Activated CD8-positive, alpha-beta memory T cell treated with anti-CD3 and anti-CD28 coated beads, Interleukin-2, amount 50 U/mL, for 4 hours (primary cell): ENCODE data around the gene PTBP3.
"Not testable (repeated sequence)": the region's sequence is repeated elsewhere in the genome, so short reads cannot be mapped to it uniquely, and the experiment has no call there.

ENCODE experiments used
- DNase-seq: peaks from one replicate; pipeline ENCODE4 v3.0.0-alpha.2; 2020

The PTBP3 gene

DNA sequence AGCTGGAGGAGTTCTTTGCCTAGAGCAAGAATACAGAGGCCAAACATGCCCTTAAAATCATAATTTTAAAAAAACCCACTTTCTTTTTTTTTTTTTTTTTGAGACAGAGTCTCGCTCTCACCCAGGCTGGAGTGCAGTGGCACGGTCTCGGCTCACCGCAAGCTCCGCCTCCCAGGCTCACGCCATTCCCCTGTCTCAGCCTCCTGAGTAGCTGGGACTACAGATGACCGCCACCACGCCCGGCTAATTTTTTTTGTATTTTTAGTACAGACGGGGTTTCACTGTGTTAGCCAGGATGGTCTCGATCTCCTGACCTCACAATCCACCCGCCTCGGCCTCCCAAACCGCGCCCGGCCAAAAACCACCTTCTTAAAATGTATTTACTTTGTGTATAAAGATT lies 66.3 kb downstream of the PTBP3 start:
- not testable (repeated sequence) for DNase-seq

DNA sequence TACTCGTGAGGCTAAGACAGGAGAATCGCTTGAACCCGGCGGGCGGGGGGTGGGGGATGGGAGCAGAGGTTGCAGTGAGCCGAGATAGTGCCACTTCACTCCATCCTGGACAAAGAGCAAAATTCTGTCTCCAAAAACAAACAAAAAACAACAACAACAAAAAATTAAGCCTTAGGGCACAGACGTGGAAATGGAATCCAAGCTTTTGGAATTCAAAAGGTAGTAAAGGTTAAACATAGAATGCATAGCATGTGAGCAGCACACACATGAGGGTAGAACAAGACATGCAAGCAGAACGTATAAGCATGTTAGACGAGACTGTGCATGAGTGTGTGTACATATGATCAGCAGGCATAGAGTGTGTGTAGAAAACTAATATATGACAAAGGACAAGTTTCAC lies 68.0 kb downstream of the PTBP3 start:
- DNase-seq, result no peak

DNA sequence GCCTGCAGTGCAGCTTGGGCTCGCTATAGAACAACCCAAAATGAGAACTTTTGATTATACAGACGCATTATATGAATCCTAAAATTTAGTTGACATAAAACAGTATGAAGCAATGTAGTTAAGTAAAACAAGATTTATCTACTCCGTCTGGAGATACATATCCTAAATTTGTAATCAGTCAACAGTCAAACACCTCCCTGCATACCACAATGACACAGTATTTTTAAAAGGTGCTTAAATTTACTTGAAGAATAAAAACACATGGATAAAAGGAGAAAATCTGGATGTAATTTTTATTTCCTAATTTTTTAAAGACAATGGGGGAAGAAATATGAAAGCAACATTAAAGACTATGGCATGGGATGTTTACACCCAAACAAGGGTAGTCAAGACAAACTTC lies 70.8 kb downstream of the PTBP3 start:
- no peak for DNase-seq

DNA sequence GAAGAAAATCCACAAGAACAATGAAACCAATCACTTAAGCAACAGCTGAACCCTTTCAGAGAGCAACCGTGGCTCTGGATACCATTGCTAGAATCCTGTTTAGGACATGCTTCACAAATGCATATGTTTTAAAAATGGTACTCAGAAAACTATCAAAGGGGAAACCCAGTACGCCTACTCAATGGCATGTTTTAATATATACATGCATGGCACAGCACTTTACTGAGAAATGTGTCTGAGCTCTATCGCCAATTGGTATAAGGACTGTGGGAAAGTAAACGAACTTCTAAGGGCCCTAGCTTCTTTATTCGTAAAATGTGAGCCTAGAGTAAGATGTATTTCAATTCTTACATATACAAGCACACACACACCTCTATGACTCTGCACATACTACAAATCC lies 72.3 kb downstream of the PTBP3 start:
- DNase-seq, result no peak

DNA sequence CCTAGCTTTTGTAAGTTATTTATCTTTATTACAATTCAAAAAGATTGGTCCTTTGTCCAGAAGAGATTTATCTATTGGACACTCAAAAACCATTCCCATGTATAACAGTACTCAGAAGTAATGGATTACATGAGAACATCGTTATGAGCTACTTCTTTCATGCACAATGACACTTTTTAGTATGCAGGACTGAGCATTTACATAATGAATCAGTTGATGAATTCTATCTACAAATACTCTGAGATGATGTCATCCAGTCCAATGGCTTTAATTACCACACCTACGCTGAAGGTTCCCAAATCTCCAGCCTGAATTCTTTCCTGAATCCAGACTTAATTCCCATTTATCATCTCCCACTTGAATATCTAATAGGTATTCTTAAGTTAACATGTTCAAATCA lies 75.3 kb downstream of the PTBP3 start:
- no peak for DNase-seq

DNA sequence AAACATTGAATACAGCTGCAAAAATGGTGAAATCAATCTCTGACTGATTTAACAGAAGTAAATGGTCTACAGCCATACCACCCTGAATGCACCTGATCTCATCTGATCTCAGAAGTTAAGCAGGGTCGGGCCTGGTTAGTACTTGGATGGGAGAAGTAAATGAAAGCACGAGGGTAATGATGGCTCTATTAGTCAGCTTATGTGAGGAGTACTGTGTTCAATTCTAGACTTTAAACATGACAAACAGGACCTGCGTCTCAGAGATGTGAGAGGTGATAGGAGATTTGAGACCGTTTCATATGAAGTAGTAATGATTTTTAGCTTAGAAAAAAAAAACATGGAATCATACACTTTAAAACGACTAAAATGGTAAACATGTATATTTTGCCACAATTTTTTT lies 81.2 kb downstream of the PTBP3 start:
- DNase-seq, result no peak

DNA sequence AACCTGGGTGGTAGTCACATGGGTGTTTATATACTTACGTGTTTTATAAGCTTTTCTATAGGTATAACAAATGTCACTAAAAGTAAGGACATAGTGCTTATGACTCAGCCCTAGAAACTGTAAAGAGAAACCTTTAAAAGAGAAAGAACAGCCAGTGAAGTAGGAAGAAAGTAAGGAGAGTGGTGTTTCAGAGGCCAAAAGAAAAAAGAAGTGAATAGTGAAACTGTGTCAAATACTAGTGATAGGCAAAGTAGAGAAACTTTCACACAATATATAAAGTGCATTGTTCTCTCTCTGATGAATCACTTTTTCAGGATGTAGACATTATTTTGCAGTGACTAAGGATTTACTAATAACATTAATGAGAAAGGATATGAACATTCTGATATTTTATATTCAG lies 84.1 kb downstream of the PTBP3 start:
- no peak for DNase-seq

DNA sequence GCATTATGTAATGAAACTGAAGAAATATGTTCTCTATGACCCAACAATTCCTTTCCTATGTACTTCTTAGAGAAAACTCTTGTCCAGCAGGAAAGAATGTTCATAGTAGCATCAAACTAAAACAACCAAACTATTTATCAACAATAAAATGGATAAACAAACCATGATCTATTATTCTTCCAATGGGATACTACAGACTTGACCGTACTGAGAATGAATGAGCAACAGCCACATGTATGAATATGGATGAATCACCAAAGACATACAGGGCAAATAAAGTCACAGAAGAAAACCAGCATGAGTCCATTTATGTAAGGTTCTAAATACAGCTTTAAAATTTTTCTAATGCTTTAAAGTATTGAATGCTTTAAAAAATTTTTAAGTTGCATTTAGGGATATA lies 84.7 kb downstream of the PTBP3 start:
- DNase-seq, result no peak

DNA sequence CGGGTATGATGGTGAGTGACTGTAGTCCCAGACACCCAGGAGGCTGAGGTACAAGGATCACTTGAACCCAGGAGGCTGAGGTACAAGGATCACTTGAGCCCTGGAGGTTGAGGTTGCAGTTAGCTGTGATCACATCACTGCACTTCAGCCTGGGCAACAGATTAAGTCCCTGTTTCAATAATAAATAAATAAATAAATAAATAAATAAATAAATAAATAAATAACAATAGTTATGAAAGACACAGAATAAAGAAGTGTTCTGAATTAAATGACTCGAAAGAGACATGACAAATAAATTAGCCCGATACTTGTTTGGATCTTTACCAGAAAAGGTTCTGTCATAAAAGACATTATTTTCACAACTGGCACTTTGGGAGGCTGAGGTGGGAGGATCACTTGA lies 86.3 kb downstream of the PTBP3 start:
- no peak for DNase-seq

DNA sequence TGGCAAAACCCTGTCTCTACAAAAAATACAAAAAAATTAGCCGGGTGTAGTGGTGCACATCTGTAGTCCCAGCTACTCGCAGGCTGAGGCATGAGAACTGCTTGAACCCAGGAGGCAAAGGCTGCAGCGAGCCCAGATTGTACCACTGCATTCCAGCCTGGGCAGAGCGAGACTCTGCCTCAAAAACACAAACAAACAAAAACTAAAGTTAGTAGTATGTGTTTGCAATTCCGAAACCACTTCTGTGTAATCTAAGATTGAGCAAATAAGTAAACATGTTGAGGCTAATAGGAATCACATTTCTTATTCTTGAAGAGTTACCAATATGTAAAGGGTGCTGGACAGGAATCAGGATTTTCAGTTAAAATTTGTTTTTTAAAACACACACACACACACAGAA lies 88.3 kb downstream of the PTBP3 start:
- no peak for DNase-seq

DNA sequence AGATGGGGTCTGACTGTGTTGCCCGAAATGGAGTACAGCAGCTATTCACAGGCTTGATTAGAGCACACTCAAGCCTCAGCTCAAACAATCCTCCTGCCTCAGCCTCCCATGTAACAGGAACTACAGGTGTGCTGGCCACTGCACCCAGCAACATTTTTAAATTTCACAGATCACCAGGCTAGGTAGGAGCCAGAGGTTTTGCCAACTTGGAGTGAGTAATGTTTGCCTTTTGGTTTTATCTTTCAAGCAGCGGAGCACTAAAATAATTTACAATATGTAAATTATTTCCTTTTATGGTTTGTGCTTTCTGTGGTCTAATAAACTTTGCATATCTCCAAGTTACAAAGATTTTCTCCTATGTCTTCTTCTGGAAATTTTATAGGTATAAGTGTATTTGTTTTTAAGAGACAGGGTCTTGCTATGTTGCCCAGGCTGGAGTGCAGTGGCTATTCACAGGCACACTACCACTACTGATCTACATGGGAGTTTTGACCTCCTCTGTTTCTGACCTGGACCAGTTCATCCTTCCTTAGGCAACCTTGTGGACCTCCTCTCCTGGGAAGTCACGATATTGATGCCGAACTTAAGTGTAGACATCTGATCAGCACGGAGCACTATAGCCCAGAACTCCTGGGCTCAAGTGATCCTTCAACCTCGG lies 91.1 kb downstream of the PTBP3 start:
- DNase-seq, result no peak

DNA sequence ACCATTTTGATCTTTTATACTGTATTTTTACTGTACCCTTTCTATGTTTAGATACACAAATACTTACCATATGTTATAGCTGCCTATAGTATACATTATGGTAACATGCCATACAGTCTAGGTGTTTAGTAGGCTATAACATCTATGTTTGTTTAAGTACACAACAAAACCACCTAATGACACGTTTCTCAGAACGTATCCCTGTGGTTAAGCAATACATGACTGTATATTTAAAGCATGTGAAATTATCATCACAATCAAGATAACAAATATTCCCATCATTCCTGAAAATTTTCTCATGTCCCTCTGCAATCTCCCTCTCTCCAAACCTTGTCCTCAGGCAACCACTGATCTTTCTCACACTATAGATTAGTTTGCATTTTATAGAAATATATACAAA lies 91.9 kb downstream of the PTBP3 start:
- no peak for DNase-seq

DNA sequence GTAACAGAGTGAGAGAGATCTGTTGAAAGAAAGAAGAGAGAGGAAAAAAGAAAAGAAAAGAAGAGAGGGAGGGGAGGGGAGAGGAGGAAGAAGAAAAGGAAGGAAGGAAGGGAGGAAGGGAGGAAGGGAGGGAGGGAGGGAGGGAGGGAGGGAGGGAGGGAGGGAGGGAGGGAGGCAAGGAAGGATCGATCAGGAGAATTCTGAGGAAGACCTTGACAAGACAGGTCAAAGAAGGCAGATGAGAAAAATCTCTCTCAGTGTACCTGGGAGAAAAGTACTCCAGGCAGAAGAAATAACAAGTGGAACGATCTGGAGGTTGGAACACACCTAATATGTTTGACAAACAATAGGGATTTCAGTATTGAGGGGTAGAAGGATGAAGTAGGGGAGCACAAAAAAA lies 93.7 kb downstream of the PTBP3 start:
- no peak for DNase-seq

DNA sequence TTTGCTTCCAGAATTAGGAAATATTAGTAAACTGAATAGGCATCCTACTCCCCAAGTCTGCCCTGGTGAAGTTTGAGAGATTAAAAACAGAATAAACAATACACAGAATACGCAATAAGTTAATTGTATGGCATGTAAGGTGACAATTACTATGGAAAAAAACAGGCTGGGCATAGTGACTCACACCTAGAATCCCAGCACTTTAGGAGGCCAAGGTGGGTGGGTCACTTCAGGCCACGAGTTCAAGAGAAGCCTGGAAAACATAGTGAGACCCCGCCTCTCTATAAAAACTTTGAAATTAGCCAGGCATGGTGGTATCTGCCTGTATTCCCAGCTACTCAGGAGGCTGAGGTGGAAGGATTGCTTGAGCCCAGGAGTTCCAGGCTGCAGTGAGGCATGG lies 94.1 kb downstream of the PTBP3 start:
- DNase-seq, result no peak

DNA sequence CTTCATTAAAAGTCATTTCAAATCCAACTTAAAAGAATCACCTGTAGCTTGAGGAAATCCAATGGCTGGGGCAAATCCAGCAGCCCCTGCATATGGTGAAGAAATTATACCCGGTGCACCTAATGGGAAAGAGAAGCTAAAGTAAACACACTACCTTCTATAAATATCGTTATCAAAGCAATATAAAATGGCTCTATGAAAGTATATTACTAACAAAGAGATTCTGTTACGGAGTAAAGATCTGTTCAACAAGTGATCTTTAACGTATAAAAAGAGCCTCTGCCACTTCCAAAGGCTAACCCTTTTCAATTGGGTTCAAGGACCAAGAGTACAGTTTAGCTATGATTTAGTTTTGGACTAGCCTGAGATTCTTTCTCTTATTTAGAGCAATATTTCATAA lies 98.6 kb downstream of the PTBP3 start:
- DNase-seq, result no peak

DNA sequence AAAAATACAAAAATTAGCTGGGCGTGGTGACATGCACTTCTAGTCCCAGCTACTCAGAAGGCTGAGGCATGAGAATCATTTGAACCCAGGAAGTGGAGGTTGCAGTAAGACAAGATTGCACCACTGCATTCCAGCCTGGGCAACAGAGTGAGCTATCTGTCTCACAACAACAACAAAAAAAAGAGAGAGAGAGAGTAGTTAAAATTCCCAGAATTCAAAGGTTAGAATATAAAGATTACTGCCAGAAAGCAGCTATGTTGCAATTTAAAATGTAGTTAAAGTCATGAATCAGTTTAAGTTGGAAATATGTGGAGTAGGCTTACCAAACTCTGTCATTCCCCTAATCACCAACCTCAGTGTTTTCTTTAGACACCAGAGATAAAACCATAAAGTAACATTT lies 99.7 kb downstream of the PTBP3 start:
- DNase-seq, result no peak

DNA sequence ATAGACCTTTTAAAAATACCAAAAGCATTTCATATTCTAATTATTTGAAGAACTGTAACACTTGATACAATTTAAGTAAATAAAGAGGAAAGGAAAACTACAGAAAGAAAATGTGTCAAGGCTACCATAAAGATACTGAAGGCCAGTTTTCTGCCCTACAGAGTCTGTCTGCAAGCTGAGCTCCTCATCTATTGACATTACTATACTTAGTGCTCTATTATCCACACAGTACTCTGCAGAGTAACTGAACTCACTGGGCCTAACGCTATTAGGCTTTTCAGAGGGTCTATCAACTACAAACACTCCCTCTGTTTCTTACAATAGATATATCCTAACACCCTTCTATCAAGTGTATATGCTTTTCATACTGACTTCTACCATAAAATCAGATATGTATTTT lies 101.2 kb downstream of the PTBP3 start:
- no peak for DNase-seq

DNA sequence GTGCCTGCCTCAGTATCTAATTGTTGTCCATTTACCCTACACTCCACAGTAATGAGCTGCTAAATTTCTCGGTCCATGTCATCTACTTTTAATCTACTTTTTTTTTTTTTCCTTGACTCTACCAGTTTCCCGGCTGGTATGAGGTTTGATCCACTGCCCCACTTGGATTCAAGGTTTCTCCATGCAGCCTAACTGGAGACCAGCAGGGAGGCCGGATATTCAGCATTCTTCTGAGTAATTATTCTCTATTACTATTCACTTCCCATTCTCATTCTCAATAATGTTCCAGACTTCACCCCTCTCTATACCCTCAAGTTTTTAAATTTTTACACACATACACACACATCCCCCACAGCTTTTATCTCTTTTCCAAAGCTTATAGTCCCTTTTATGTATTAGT lies 107.3 kb downstream of the PTBP3 start:
- DNase-seq, result no peak

DNA sequence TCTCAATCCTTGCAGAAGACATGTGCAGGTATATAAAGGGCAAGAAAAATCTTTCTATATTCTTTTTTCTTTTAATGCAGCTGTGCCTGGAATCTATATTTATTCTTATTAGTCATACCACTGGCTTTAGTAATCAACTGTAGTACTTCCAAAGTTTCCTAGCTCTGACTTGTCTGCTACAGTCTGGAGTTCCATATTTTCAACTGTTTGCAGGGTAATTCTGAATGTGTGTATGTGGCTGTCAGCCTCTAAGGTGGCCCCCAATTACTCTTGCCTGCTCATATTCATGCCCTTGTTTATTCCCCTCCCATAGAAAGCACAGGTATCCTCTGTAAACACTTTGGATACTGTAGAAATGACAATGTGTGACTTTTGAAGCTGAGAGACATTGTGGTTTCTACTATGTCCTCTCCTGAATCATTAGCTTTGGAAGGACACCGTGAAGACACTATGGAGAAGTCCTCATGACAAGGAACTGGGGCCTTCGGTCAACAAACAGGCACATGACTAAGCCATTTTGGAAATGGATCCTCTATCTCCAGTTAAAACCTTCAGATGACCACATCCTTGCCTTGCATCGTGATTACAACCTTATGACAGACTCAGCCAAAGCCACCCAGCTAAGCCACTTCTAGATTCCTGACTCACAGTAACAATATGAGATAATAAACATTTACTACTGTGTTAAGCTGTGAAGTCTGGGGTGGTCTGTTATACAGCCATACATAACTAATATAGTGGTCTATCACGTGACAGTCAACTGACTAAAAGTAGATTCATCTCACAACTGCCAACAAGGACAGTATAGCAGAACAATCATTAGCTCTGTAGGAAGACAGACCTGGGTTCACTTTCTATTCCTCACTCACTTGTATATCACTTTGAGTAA lies 108.8 kb downstream of the PTBP3 start:
- DNase-seq, result no peak

DNA sequence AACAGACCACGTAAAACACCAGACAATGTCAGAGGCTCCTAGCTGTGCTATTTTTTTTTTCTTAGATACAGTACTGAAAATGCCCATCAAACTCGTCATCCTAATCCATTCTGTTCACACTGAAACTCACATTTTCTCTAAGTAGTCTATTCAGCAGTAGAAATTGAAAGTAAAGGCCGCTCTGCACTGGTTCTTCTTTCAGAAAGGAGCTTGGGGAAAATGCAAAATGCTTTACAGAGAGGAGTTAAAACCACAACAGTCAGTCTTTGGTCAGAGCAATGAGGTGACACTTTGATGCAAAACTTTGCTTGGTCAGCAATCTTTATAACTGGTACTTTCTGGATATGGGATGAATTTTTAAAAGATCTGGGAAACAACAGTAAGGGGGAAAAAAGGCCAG lies 114.5 kb downstream of the PTBP3 start:
- DNase-seq, result no peak

DNA sequence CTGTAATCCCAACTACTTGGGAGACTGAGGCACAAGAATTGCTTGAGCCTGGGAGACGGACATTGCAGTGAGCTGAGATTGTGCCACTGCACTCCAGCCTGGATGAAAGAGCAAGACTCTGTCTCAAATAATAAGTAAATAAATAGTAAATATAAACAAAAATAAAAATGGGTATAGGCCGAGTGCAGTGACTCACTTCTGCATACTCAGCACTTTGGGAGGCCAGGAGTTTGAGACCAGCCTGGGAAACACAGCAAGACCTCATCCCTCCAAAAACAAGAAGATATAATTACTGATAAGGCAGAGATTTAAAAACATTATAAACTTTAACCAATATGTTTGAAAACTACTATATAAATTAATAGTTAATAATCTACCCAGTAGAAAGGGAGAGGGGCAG lies 120.5 kb downstream of the PTBP3 start:
- DNase-seq, result no peak

DNA sequence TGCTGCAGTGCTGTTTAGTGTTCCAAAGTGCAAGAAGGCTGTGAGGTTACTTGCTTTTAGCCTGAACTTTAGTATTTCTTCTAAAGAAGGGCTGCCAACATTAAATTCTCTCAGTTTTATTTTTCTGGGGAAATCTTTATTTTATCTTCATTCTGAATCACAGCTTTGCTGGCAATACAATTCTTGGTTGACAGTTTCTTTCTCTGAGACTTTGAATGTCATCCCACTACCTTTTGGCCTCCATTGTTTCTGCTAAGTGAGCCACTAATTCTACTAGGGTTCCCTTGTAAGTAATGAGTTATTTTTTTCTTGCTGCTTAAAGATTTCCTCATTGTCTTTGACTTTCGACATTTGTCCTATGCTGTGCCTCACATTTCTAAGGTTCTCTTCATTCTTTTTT lies 126.0 kb downstream of the PTBP3 start:
- no peak for DNase-seq

DNA sequence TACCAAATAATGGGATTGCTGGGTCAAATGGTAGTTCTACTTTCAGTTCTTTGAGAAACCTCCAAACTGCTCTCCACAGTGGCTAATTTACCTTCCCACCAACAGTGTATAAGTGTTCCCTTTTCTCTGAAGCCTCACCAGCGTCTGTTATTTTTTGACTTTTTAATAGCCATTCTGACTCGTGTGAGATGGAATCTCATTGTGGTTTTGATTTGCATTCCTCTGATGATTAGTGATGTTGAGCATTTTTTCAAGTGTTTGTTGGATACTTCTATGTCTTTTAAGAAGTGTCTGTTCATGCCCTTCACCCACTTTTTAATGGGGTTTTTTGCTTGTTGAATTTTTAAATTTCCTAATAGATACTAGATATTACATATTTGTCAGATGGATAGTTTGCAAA lies 129.9 kb downstream of the PTBP3 start:
- no peak for DNase-seq

DNA sequence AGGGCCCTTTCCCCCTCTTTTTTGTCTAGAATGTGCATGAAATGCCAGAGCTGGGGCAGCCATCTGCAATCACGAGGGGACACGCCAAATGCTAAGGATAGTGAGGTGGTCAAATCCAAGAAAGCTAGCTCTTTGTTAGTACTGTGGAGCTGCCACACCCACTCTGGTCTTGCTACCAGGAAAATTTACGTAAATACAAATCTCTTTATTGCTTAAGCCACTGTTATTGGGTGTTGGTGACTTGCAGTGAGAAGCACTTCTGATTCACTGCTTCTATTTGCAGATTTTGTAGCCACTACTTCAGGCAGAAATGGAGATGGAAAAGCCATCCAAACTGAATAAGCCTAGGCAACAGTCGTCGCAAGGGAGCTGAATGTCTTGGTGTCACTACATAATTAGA lies 132.7 kb downstream of the PTBP3 start:
- DNase-seq, result no peak

DNA sequence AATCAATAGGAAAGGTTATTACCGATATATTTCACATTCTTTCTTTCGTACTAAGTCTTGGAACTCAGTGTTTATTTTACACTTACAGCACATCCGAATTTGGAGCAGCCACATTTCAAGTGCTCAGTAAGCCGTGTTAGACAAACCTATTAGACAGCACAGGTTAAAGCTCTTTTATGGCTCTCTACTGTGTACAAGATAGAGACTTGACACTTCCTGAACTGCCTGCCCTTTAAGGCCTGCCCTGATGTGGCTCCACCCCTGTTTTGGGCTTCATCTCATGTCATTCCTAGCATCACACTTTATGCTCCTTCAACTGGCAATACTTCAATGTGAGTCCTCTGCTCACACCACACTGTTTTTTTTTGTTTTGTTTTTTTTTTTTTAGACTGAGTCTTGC lies 134.8 kb downstream of the PTBP3 start:
- no peak for DNase-seq
